PC-9 (cell line): ENCODE measurements around the gene ING1. TPM values are rescaled to one million over a fixed set of nuclear protein-coding genes. Genes with fewer than 3 reads are reported as not detected.

Experiments
- BruUV-seq: library from RNA; stranded (reverse); fragments of 400-500 nt; replicated peaks from 2 replicates; lab custom pipeline; 2021; lab: Mats Ljungman, UMichigan
- CTCF ChIA-PET: fragments of 300-600 bp; sonication (Branson Sonifier 250); formaldehyde crosslinking; loops from one replicate; lab custom pipeline; 2022; ENCODE audit warnings: antibody characterized with exemption; lab: Charles Lee
- POLR2A ChIA-PET: fragments of 300-600 bp; sonication (Branson Sonifier 250); formaldehyde crosslinking; loops from one replicate; lab custom pipeline; 2022; ENCODE audit warnings: antibody characterized with exemption; ENCODE audit not compliant: unreplicated experiment; lab: Charles Lee
- DNase-seq, 2 experiments: peaks; one replicate each; pipeline versions ENCODE4 v3.0.0 to v3.0.0-alpha.2; 2015 to 2022; ENCODE audit warnings: mixed read lengths in 1 of 2
- H2AFZ ChIP-seq: fragments of 200-600 bp; sonication (generic); 2 replicates; pipeline ENCODE4 v1.8.1; 2017; ENCODE audit warnings: antibody characterized with exemption
- H3F3A ChIP-seq: fragments of 200-600 bp; sonication (generic); 2 replicates; pipeline ENCODE4 v1.8.1; 2017; ENCODE audit warnings: antibody characterized with exemption, mild to moderate bottlenecking, low read depth; ENCODE audit not compliant: insufficient read depth
- H3K27ac ChIP-seq: fragments of 200-600 bp; sonication (generic); 2 replicates; pipeline ENCODE4 v1.6.1; 2016; ENCODE audit warnings: mixed run types
- H3K27me3 ChIP-seq: fragments of 200-600 bp; sonication (generic); 2 replicates; pipeline ENCODE4 v1.6.1; 2016; ENCODE audit warnings: low read depth, mixed run types; ENCODE audit not compliant: insufficient read depth
- H3K36me3 ChIP-seq: fragments of 200-600 bp; sonication (generic); 2 replicates; pipeline ENCODE4 v1.6.1; 2016; ENCODE audit warnings: low read depth, mixed run types
- H3K4me1 ChIP-seq: fragments of 200-600 bp; sonication (generic); replicated peaks from 2 replicates; pipeline ENCODE4 v1.6.1; 2016; ENCODE audit warnings: mixed run types; ENCODE audit not compliant: insufficient read depth
- H3K4me2 ChIP-seq: fragments of 200-600 bp; sonication (generic); 2 replicates; pipeline ENCODE4 v1.6.1; 2017; ENCODE audit warnings: mixed run types
- H3K4me3 ChIP-seq: fragments of 200-600 bp; sonication (generic); 2 replicates; pipeline ENCODE4 v1.6.1; 2016; ENCODE audit warnings: mixed run types
- H3K79me2 ChIP-seq: fragments of 200-600 bp; sonication (generic); 2 replicates; pipeline ENCODE4 v1.6.1; 2017; ENCODE audit warnings: low read depth, mixed run types
- H3K9me2 ChIP-seq: fragments of 200-600 bp; sonication (generic); 2 replicates; pipeline ENCODE4 v1.8.1; 2017; ENCODE audit warnings: mild to moderate bottlenecking; ENCODE audit not compliant: insufficient read depth
- H3K9me3 ChIP-seq: fragments of 200-600 bp; sonication (generic); 2 replicates; pipeline ENCODE4 v1.8.1; 2016; ENCODE audit warnings: low read depth; ENCODE audit not compliant: insufficient read depth
- H4K20me1 ChIP-seq: fragments of 200-600 bp; sonication (generic); 2 replicates; pipeline ENCODE4 v1.8.1; 2017; ENCODE audit not compliant: insufficient read depth
- CTCF ChIP-seq: fragments of 200-600 bp; sonication (generic); conservative IDR thresholded peaks from 2 replicates; pipeline ENCODE4 v1.6.1; 2017; ENCODE audit warnings: mixed run types, antibody characterized with exemption, mild to moderate bottlenecking, moderate library complexity
- EZH2 ChIP-seq: fragments of 200-600 bp; sonication (generic); IDR thresholded peaks from 2 replicates; pipeline ENCODE4 v1.8.0; 2017; ENCODE audit warnings: antibody characterized with exemption, low read depth
- intact Hi-C: fragments of 100-400 bp; cut with micrococcal nuclease; formaldehyde crosslinking; loops from one replicate; pipeline ENCODE4 v1.10.0; 2022; ENCODE audit not compliant: unreplicated experiment
- total RNA-seq: library from RNA; stranded (reverse); gene quantifications from 2 replicates; pipeline ENCODE4 v1.2.3, GENCODE V29; 2021

Gene ING1
- total RNA-seq, 1 experiment from 2014 or later, result 21.2 TPM

- no peaks in the 10 kb centered on the region for H3K4me1 ChIP-seq
- no peaks in the 10 kb centered on the region for H3K79me2 ChIP-seq
- H3K9me3 ChIP-seq, result no peaks in the 10 kb centered on the region
- 0 out of 2 replicates have a peak, but pooled peaks cover 3% of the 10 kb centered on the region for H3K9me2 ChIP-seq
- CTCF ChIA-PET, result no interaction called here
- no peak for DNase-seq
- no peaks in the 10 kb centered on the region for H4K20me1 ChIP-seq
- TF ChIP-seq EZH2 (no peak), CTCF (no peak)
- H3K4me2 ChIP-seq, result no peak overlapping the region
- no peak overlapping the region for H2AFZ ChIP-seq
- intact Hi-C loops, result no loop called here
- H3F3A ChIP-seq, result no peaks in the 10 kb centered on the region
- H3K27ac ChIP-seq, result no peak overlapping the region
- POLR2A ChIA-PET, result no interaction called here
- no TSS peak for BruUV-seq
- no peaks in the 10 kb centered on the region for H3K36me3 ChIP-seq
- H3K27me3 ChIP-seq, result peaks cover 29% of the 10 kb centered on the region
- H3K4me3 ChIP-seq, result no peak overlapping the region
Measured at GRCh38 chr13:110771194-110771593, 57.7 kb downstream of the ING1 start.

DNA sequence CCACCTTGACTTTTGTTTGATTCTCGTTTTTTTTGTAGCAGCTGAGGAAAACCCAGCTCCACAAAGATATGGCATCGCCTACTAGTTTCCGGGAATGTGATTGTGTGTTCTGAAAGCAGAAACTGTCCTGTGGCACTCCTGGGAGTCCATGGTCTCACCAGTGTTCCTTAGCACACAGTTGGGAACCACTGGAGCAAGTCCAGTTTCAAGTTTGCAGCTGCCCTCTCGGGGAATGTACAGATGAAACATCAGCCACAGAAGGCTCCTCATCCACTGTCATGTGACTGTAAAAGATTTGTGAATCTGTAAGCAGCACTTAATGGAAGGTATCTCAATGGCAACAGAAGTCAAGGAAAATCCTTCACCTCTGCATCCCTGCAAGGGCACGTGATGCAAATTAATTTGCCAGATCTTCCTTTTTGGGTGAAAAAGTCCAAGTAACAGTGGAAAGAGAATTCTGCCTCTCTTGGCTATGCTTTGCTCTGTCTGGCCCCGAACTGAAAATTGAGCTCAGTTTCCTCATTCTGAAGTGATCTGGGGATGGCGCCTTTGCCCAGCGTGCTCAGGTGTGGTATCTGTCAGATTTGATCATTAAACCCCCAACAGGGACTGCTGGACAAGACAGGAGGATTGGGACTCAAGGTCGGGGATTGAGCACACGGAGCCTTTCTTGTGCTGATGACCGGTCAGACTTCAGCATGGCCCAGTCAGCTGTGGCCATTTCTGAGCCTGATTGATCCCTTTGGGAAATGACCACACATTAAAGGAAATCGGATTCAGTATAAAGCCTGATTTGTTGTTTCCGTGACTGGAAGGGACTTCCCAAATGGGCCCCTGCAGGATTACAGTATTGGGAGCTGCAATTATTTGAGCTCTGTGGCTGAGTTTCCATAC lies 58.8 kb downstream of the ING1 start:
- Histone ChIP-seq H3K9me3 (no peaks in the 10 kb centered on the region), H4K20me1 (no peaks in the 10 kb centered on the region), H3K36me3 (no peaks in the 10 kb centered on the region), H3K27ac (no peak overlapping the region), H3K4me2 (no peak overlapping the region), H3K4me1 (no peaks in the 10 kb centered on the region), H3F3A (no peaks in the 10 kb centered on the region), H3K9me2 (0 out of 2 replicates have a peak, but pooled peaks cover 3% of the 10 kb centered on the region), H3K4me3 (no peak overlapping the region), H2AFZ (no peak overlapping the region), H3K27me3 (peaks cover 17% of the 10 kb centered on the region), H3K79me2 (no peaks in the 10 kb centered on the region)
- no peak for TF ChIP-seq EZH2
- no peak for TF ChIP-seq CTCF
- CTCF ChIA-PET, result no interaction called here
- BruUV-seq, result no TSS peak
- peak in 1 of 2 experiments; percentile 18 for DNase-seq
- intact Hi-C loops, result no loop called here
- POLR2A ChIA-PET, result no interaction called here

Other genes starting within 250 kb of the ING1 start
- gene RAB20, start 152.0 kb upstream of the ING1 start, total RNA-seq, result 31.9 and 41.0 TPM in 2 replicates
- 30.2 and 35.2 TPM in 2 replicates for gene NAXD, start 98.2 kb upstream of the ING1 start, total RNA-seq
- gene CARS2, start 7.6 kb upstream of the ING1 start, total RNA-seq, result 57.1 and 67.0 TPM in 2 replicates
- 154 and 155 TPM in 2 replicates for gene ANKRD10, start 201.4 kb downstream of the ING1 start, total RNA-seq